Vagina (tissue), 2 donors: ENCODE measurements around the gene IDE. TPM values are rescaled to one million over a fixed set of nuclear protein-coding genes. Genes with fewer than 3 reads are reported as not detected.
"Not testable (repeated sequence)": the region's sequence is repeated elsewhere in the genome, so short reads cannot be mapped to it uniquely, and the experiment has no call there.

Source experiments
- DNase-seq, 2 donors: peaks; one replicate each; pipeline ENCODE4 v3.0.0-alpha.2; 2017; ENCODE audit errors: extremely low spot score in 2 of 2
- H3K27ac ChIP-seq: fragments of 200-600 bp; sonication (generic); one replicate; pipeline ENCODE4 v1.5.1; 2019
- H3K27me3 ChIP-seq: fragments of 200-600 bp; sonication (generic); one replicate; pipeline ENCODE4 v1.5.1; 2019
- H3K36me3 ChIP-seq, 2 donors: fragments of 200-600 bp; sonication (generic); one replicate each; pipeline ENCODE4 v1.5.1; 2017 to 2019
- H3K4me1 ChIP-seq: fragments of 200-600 bp; sonication (generic); one replicate; pipeline ENCODE4 v1.5.1; 2019
- H3K4me3 ChIP-seq, 2 donors: fragments of 200-600 bp; sonication (generic); 1 replicate in 1 of 2; 2 replicates in 1 of 2; pipeline ENCODE4 v1.5.1; 2016 to 2019
- H3K9me3 ChIP-seq: fragments of 200-600 bp; sonication (generic); one replicate; pipeline ENCODE4 v1.5.1; 2019
- CTCF ChIP-seq, 3 experiments: fragments of 450-650 bp in 2 of 3; fragments of 200-600 bp in 1 of 3; sonication (generic) in 1 of 3; IDR thresholded peaks; one replicate each; pipeline ENCODE4 v1.5.1; 2017 to 2019; ENCODE audit warnings: antibody characterized with exemption in 3 of 3, mild to moderate bottlenecking in 2 of 3, moderate library complexity in 2 of 3
- POLR2A ChIP-seq, 2 donors: fragments of 450-650 bp; IDR thresholded peaks; one replicate each; pipeline ENCODE4 v1.6.1; 2017; ENCODE audit warnings: antibody characterized with exemption in 2 of 2, mild to moderate bottlenecking in 2 of 2, moderate library complexity in 2 of 2
- POLR2AphosphoS5 ChIP-seq, 2 donors: sonication (generic); formaldehyde crosslinking; IDR thresholded peaks; one replicate each; pipeline ENCODE4 v1.9.0; 2017; ENCODE audit warnings: antibody characterized with exemption in 2 of 2, mild to moderate bottlenecking in 2 of 2, low read depth in 1 of 2; ENCODE audit not compliant: insufficient read depth in 1 of 2
- intact Hi-C: fragments of 100-400 bp; cut with DNase I; formaldehyde crosslinking; loops from one replicate; pipeline ENCODE4 v1.15.1; 2023
- total RNA-seq: library from RNA; depleted of rRNA; stranded (reverse); fragments of >200 nt; gene quantifications from one replicate; pipeline ENCODE4 v1.2.3, GENCODE V29; 2016

IDE gene
- total RNA-seq, 1 donor from 2014 or later: 22.3 TPM

DNA sequence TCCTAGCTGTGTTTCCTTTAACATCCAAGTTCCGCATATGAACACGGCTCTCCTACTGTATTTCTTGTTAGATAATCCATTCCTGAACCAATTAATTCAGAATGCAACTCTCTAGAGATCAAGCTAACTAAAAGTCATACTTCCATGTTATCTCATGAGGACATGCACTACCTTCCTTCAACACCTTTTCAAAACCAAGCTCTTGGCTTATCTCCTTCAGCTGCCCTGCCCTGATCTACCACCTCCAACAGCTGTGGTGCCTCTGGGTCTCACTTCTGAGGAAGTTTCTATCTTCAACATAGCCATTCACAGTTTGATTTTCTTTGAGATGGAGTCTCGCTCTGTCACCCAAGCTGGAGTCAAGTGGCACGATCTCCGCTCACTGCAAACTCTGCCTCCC, 109.5 kb downstream of the IDE start:
- H3K4me3 ChIP-seq: no peak overlapping the region
- intact Hi-C loops: no loop called here
- no peak for DNase-seq
- no peak overlapping the region for H3K27ac ChIP-seq
- no peaks in the 10 kb centered on the region for H3K4me1 ChIP-seq
- TF ChIP-seq POLR2A (IDR thresholded peaks at IDR 0.05): no peak
- no peak for TF ChIP-seq CTCF (IDR thresholded peaks at IDR 0.05)
- TF ChIP-seq POLR2AphosphoS5 (IDR thresholded peaks at IDR 0.05; ENCODE audit: insufficient read depth in 1 of 2, low read depth in 1 of 2): no peak
- no peaks in the 10 kb centered on the region for H3K9me3 ChIP-seq
- peaks cover 0 to 66% of the 10 kb centered on the region in 2 donors for H3K36me3 ChIP-seq
- no peaks in the 10 kb centered on the region for H3K27me3 ChIP-seq

DNA sequence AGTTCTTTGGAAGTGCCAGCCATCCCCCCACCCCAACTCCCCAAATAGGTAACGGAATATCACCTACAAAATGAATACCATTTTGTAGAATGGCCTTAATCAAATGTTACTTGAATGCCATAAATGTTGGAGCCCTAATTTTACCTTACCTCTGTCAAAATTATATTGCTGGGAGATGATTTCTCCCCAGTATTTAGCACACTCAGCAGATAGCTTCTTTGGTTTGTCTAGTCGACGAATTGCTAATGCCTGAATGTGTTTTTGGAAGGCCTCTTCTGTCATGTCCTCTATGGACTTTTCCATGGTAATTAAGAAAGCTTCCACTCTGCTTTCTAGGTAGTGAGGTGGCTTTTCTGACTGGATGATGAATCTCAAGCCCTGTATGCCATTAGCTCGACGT, 110.3 kb downstream of the IDE start:
- Histone ChIP-seq H3K27ac (no peak overlapping the region), H3K4me3 (no peak overlapping the region), H3K36me3 (peaks cover 0 to 58% of the 10 kb centered on the region in 2 donors), H3K27me3 (no peaks in the 10 kb centered on the region), H3K4me1 (no peaks in the 10 kb centered on the region), H3K9me3 (no peaks in the 10 kb centered on the region)
- TF ChIP-seq POLR2A (IDR thresholded peaks at IDR 0.05): no peak
- no peak for TF ChIP-seq CTCF (IDR thresholded peaks at IDR 0.05)
- no peak for TF ChIP-seq POLR2AphosphoS5 (IDR thresholded peaks at IDR 0.05; ENCODE audit: insufficient read depth in 1 of 2, low read depth in 1 of 2)
- no peak for DNase-seq
- intact Hi-C loops: no loop called here

DNA sequence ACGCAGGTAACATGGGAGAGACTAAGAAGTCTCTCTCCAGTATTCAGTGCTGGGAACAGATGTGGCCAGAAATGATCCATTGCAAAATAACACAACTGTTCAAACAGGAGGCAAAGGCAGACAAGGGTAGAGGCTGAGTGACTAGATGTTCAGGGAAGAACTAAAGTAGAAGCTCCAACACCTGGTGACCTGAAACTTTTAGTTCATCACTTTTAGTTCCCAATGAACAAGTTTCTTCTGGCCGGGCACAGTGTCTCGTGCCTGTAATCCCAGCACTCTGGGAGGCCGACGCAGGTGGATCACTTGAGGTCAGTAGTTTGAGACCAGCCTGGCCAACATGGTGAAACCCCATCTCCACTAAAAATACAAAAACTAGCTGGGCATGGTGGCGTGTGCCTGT, 118.9 kb downstream of the IDE start:
- H3K36me3 ChIP-seq: peaks cover 0 to 13% of the 10 kb centered on the region in 2 donors
- H3K4me1 ChIP-seq, intact Hi-C loops, DNase-seq, H3K27ac ChIP-seq, H3K9me3 ChIP-seq, H3K4me3 ChIP-seq, H3K27me3 ChIP-seq: not testable (repeated sequence)

GRCh38 chr10:92452313-92452712, 121.6 kb downstream of the IDE start:
- TF ChIP-seq POLR2AphosphoS5 (IDR thresholded peaks at IDR 0.05; ENCODE audit: insufficient read depth in 1 of 2, low read depth in 1 of 2): no peak
- TF ChIP-seq CTCF (IDR thresholded peaks at IDR 0.05): no peak
- TF ChIP-seq POLR2A (IDR thresholded peaks at IDR 0.05): no peak
- no peaks in the 10 kb centered on the region for H3K9me3 ChIP-seq
- intact Hi-C loops: no loop called here
- no peak for DNase-seq
- H3K36me3 ChIP-seq: peaks cover 0 to 13% of the 10 kb centered on the region in 2 donors
- no peak overlapping the region for H3K27ac ChIP-seq
- no peaks in the 10 kb centered on the region for H3K4me1 ChIP-seq
- no peaks in the 10 kb centered on the region for H3K27me3 ChIP-seq
- no peak overlapping the region for H3K4me3 ChIP-seq

- H3K36me3 ChIP-seq: peaks cover 0 to 13% of the 10 kb centered on the region in 2 donors
- H3K4me1 ChIP-seq: no peaks in the 10 kb centered on the region
- no peak overlapping the region for H3K27ac ChIP-seq
- TF ChIP-seq POLR2AphosphoS5 (IDR thresholded peaks at IDR 0.05; ENCODE audit: insufficient read depth in 1 of 2, low read depth in 1 of 2) (no peak), CTCF (IDR thresholded peaks at IDR 0.05) (no peak), POLR2A (IDR thresholded peaks at IDR 0.05) (no peak)
- H3K9me3 ChIP-seq: no peaks in the 10 kb centered on the region
- DNase-seq: no peak
- no peaks in the 10 kb centered on the region for H3K27me3 ChIP-seq
- H3K4me3 ChIP-seq: no peak overlapping the region
- intact Hi-C loops: no loop called here
Observed at GRCh38 chr10:92451431-92451830, 122.5 kb downstream of the IDE start.

DNA sequence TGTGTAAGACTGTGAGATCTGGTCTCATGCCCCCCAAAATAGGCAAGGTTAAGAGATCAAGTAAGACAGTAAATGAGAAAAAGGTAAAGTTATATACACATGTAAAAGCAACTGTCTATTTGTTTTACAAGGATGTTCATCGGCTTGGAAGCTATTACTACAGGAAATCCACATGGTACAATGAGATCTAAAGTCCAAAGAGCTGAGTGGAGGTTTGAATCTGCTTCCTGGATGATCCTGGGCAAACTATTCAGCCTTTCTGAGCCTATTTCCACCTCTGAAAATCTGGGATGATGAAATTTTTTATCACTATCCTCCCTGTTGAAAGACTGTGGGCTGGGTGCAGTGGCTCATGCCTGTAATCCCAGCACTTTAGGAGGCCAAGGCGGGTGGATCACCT, 123.0 kb downstream of the IDE start:
- H3K4me3 ChIP-seq: no peak overlapping the region
- TF ChIP-seq POLR2A (IDR thresholded peaks at IDR 0.05) (no peak), POLR2AphosphoS5 (IDR thresholded peaks at IDR 0.05; ENCODE audit: insufficient read depth in 1 of 2, low read depth in 1 of 2) (no peak), CTCF (IDR thresholded peaks at IDR 0.05) (no peak)
- H3K9me3 ChIP-seq: no peaks in the 10 kb centered on the region
- no peak overlapping the region for H3K27ac ChIP-seq
- no peak for DNase-seq
- peaks cover 0 to 13% of the 10 kb centered on the region in 2 donors for H3K36me3 ChIP-seq
- H3K27me3 ChIP-seq: no peaks in the 10 kb centered on the region
- no peaks in the 10 kb centered on the region for H3K4me1 ChIP-seq
- intact Hi-C loops: no loop called here
